Mesenchymal stem cell (in vitro differentiated cells and primary cell): ENCODE data around the gene MPPED2.

Experiments
- DNase-seq: peaks from one replicate; pipeline ENCODE4 v3.0.0-alpha.2; 2013
- H2AFZ ChIP-seq: one replicate; pipeline ENCODE4 v1.6.1; 2013; ENCODE audit warnings: low read depth, mild to moderate bottlenecking, control low read depth, inconsistent platforms, low read length, moderate library complexity
- H2AK5ac ChIP-seq: 2 replicates; pipeline ENCODE4 v1.6.1; 2013; ENCODE audit warnings: low read length, moderate library complexity, mild to moderate bottlenecking, inconsistent platforms; ENCODE audit not compliant: severe bottlenecking
- H2BK120ac ChIP-seq: one replicate; pipeline ENCODE4 v1.6.1; 2013; ENCODE audit warnings: low read depth, mild to moderate bottlenecking, inconsistent platforms, low read length, moderate library complexity
- H2BK12ac ChIP-seq, 2 experiments: one replicate each; pipeline ENCODE4 v1.6.1; 2013; ENCODE audit warnings: inconsistent platforms in 2 of 2, low read length in 2 of 2, mild to moderate bottlenecking in 2 of 2, moderate library complexity in 2 of 2, control low read depth in 1 of 2
- H2BK15ac ChIP-seq: one replicate; pipeline ENCODE4 v1.6.1; 2013; ENCODE audit warnings: mild to moderate bottlenecking, low read depth, inconsistent platforms; ENCODE audit not compliant: poor library complexity, severe bottlenecking
- H2BK5ac ChIP-seq: 2 replicates; pipeline ENCODE4 v1.6.1; 2013; ENCODE audit warnings: low read depth, mild to moderate bottlenecking, low read length, control low read depth, inconsistent platforms; ENCODE audit not compliant: poor library complexity, severe bottlenecking
- H3K14ac ChIP-seq, 2 experiments: one replicate each; pipeline ENCODE4 v1.6.1; 2013; ENCODE audit warnings: inconsistent platforms in 2 of 2, low read length in 2 of 2, control low read depth in 1 of 2, mild to moderate bottlenecking in 1 of 2, moderate library complexity in 1 of 2
- H3K18ac ChIP-seq, 2 experiments: one replicate each; pipeline ENCODE4 v1.6.1; 2013; ENCODE audit warnings: inconsistent platforms in 2 of 2, low read length in 2 of 2, control low read depth in 1 of 2, low read depth in 1 of 2, mild to moderate bottlenecking in 1 of 2
- H3K23ac ChIP-seq, 2 experiments: one replicate each; pipeline ENCODE4 v1.6.1; 2013; ENCODE audit warnings: inconsistent platforms in 2 of 2, low read length in 2 of 2, mild to moderate bottlenecking in 2 of 2, moderate library complexity in 2 of 2, control low read depth in 1 of 2
- H3K27ac ChIP-seq: 2 replicates; pipeline ENCODE4 v1.5.1; 2013; ENCODE audit warnings: mild to moderate bottlenecking, moderate library complexity, low read length, control low read depth, inconsistent platforms; ENCODE audit not compliant: poor library complexity, severe bottlenecking
- H3K27me3 ChIP-seq, 2 experiments: 2 replicates each; pipeline versions ENCODE4 v1.6.1 to v1.7.0; 2013; ENCODE audit warnings: low read length in 2 of 2, mild to moderate bottlenecking in 2 of 2, moderate library complexity in 2 of 2, control low read depth in 1 of 2, inconsistent platforms in 1 of 2; ENCODE audit not compliant: control insufficient read depth in 1 of 2, insufficient read depth in 1 of 2
- H3K36me3 ChIP-seq, 2 experiments: 2 replicates each; pipeline versions ENCODE4 v1.6.1 to v1.7.0; 2013; ENCODE audit warnings: low read length in 2 of 2, control low read depth in 1 of 2, inconsistent platforms in 1 of 2, low read depth in 1 of 2, mild to moderate bottlenecking in 1 of 2; ENCODE audit not compliant: insufficient read depth in 2 of 2, control insufficient read depth in 1 of 2
- H3K4ac ChIP-seq, 2 experiments: one replicate each; pipeline ENCODE4 v1.6.1; 2013; ENCODE audit warnings: inconsistent platforms in 2 of 2, low read length in 2 of 2, mild to moderate bottlenecking in 2 of 2, moderate library complexity in 2 of 2, control low read depth in 1 of 2, low read depth in 1 of 2
- H3K4me1 ChIP-seq: 2 replicates; pipeline ENCODE4 v1.6.1; 2013; ENCODE audit warnings: low read depth, low read length, control low read depth; ENCODE audit not compliant: control insufficient read depth, insufficient read depth
- H3K4me2 ChIP-seq: 2 replicates; pipeline ENCODE4 v1.6.1; 2013; ENCODE audit warnings: low read length, mild to moderate bottlenecking, inconsistent platforms; ENCODE audit not compliant: poor library complexity, severe bottlenecking
- H3K4me3 ChIP-seq, 2 experiments: 2 replicates each; pipeline versions ENCODE4 v1.5.1 to v1.7.0; 2013; ENCODE audit warnings: low read length in 2 of 2, mild to moderate bottlenecking in 2 of 2, control low read depth in 1 of 2, low read depth in 1 of 2; ENCODE audit not compliant: insufficient read depth in 1 of 2
- H3K79me1 ChIP-seq: replicated peaks from 2 replicates; pipeline ENCODE4 v1.6.1; 2013; ENCODE audit warnings: mild to moderate bottlenecking, control low read depth, low read length, inconsistent platforms; ENCODE audit not compliant: poor library complexity, severe bottlenecking
- H3K9ac ChIP-seq: 2 replicates; pipeline ENCODE4 v1.7.0; 2013; ENCODE audit warnings: mild to moderate bottlenecking, low read length, moderate library complexity
- H3K9me3 ChIP-seq: 2 replicates; pipeline ENCODE4 v1.7.0; 2013; ENCODE audit warnings: mild to moderate bottlenecking, low read length; ENCODE audit not compliant: control insufficient read depth
- H4K8ac ChIP-seq: one replicate; pipeline ENCODE4 v1.6.1; 2013; ENCODE audit warnings: inconsistent platforms, mild to moderate bottlenecking, low read length, moderate library complexity
- H4K91ac ChIP-seq: one replicate; pipeline ENCODE4 v1.6.1; 2013; ENCODE audit warnings: mild to moderate bottlenecking, low read length, inconsistent platforms
- WGBS: methylation state at CpG from one replicate; pipeline ENCODE4 v1.1.7; 2013; ENCODE audit warnings: mixed read lengths; 5-methylcytosine and 5-hydroxymethylcytosine counted together

Gene MPPED2

GRCh38 chr11:30545507-30545906, 40.6 kb downstream of the MPPED2 start:
- H2BK15ac ChIP-seq: no peak overlapping the region
- H3K18ac ChIP-seq: no peak overlapping the region
- no peaks in the 10 kb centered on the region for H3K4me1 ChIP-seq
- no peak overlapping the region for H2AK5ac ChIP-seq
- no peak overlapping the region for H3K4me3 ChIP-seq
- 93% methylated on average over 5 of the region's 5 CpGs for WGBS
- H2BK120ac ChIP-seq: no peak overlapping the region
- H2BK12ac ChIP-seq: no peak overlapping the region
- H3K9me3 ChIP-seq: no peaks in the 10 kb centered on the region
- H3K27me3 ChIP-seq: no peaks in the 10 kb centered on the region
- H4K8ac ChIP-seq: no peak overlapping the region
- no peak overlapping the region for H3K4ac ChIP-seq
- H3K36me3 ChIP-seq: no peaks in the 10 kb centered on the region
- no peak overlapping the region for H3K23ac ChIP-seq
- no peak overlapping the region for H3K14ac ChIP-seq
- H3K27ac ChIP-seq: no peak overlapping the region
- H2AFZ ChIP-seq: no peak overlapping the region
- no peak for DNase-seq
- H3K4me2 ChIP-seq: no peak overlapping the region
- H4K91ac ChIP-seq: no peak overlapping the region
- no peak overlapping the region for H3K9ac ChIP-seq
- no peaks in the 10 kb centered on the region for H3K79me1 ChIP-seq
- H2BK5ac ChIP-seq: no peak overlapping the region

GRCh38 chr11:30543066-30543465, 43.1 kb downstream of the MPPED2 start:
- H3K27ac ChIP-seq: no peak overlapping the region
- H3K4me1 ChIP-seq: no peaks in the 10 kb centered on the region
- H2AFZ ChIP-seq: no peak overlapping the region
- no peaks in the 10 kb centered on the region for H3K9me3 ChIP-seq
- H2BK5ac ChIP-seq: no peak overlapping the region
- H3K4me2 ChIP-seq: no peak overlapping the region
- WGBS: no CpG with 5 or more reads among the region's 1 CpG
- no peak overlapping the region for H3K9ac ChIP-seq
- no peaks in the 10 kb centered on the region for H3K36me3 ChIP-seq
- no peaks in the 10 kb centered on the region for H3K79me1 ChIP-seq
- no peak overlapping the region for H4K91ac ChIP-seq
- no peaks in the 10 kb centered on the region for H3K27me3 ChIP-seq
- no peak overlapping the region for H3K4ac ChIP-seq
- no peak overlapping the region for H3K14ac ChIP-seq
- no peak overlapping the region for H2BK12ac ChIP-seq
- no peak overlapping the region for H3K4me3 ChIP-seq
- no peak overlapping the region for H2BK15ac ChIP-seq
- H3K18ac ChIP-seq: no peak overlapping the region
- H4K8ac ChIP-seq: no peak overlapping the region
- no peak for DNase-seq
- H2AK5ac ChIP-seq: no peak overlapping the region
- no peak overlapping the region for H2BK120ac ChIP-seq
- H3K23ac ChIP-seq: no peak overlapping the region

GRCh38 chr11:30540781-30541180, 45.4 kb downstream of the MPPED2 start:
- H3K27me3 ChIP-seq: no peaks in the 10 kb centered on the region
- H3K9me3 ChIP-seq: no peaks in the 10 kb centered on the region
- H3K23ac ChIP-seq: no peak overlapping the region
- no peak overlapping the region for H2AK5ac ChIP-seq
- no peaks in the 10 kb centered on the region for H3K36me3 ChIP-seq
- H3K27ac ChIP-seq: no peak overlapping the region
- H3K4ac ChIP-seq: no peak overlapping the region
- H3K4me2 ChIP-seq: no peak overlapping the region
- no peaks in the 10 kb centered on the region for H3K4me1 ChIP-seq
- H2AFZ ChIP-seq: no peak overlapping the region
- no peak for DNase-seq
- no peak overlapping the region for H2BK12ac ChIP-seq
- WGBS: no CpG with 5 or more reads among the region's 1 CpG
- H2BK5ac ChIP-seq: no peak overlapping the region
- no peak overlapping the region for H3K14ac ChIP-seq
- no peak overlapping the region for H2BK15ac ChIP-seq
- H3K9ac ChIP-seq: no peak overlapping the region
- H3K4me3 ChIP-seq: no peak overlapping the region
- H3K79me1 ChIP-seq: no peaks in the 10 kb centered on the region
- no peak overlapping the region for H2BK120ac ChIP-seq
- no peak overlapping the region for H4K8ac ChIP-seq
- H3K18ac ChIP-seq: no peak overlapping the region
- no peak overlapping the region for H4K91ac ChIP-seq

GRCh38 chr11:30538251-30538650, 47.9 kb downstream of the MPPED2 start:
- H3K23ac ChIP-seq: no peak overlapping the region
- no peak overlapping the region for H3K9ac ChIP-seq
- no peak overlapping the region for H3K27ac ChIP-seq
- H4K8ac ChIP-seq: no peak overlapping the region
- no peaks in the 10 kb centered on the region for H3K4me1 ChIP-seq
- H3K4me2 ChIP-seq: no peak overlapping the region
- H2BK15ac ChIP-seq: no peak overlapping the region
- H2BK12ac ChIP-seq: no peak overlapping the region
- no peak overlapping the region for H2BK5ac ChIP-seq
- H3K27me3 ChIP-seq: no peaks in the 10 kb centered on the region
- no peak for DNase-seq
- H3K14ac ChIP-seq: no peak overlapping the region
- no peak overlapping the region for H3K4me3 ChIP-seq
- H4K91ac ChIP-seq: no peak overlapping the region
- H3K18ac ChIP-seq: no peak overlapping the region
- H2AFZ ChIP-seq: no peak overlapping the region
- H3K79me1 ChIP-seq: no peaks in the 10 kb centered on the region
- no peak overlapping the region for H2AK5ac ChIP-seq
- no peak overlapping the region for H2BK120ac ChIP-seq
- H3K4ac ChIP-seq: no peak overlapping the region
- H3K36me3 ChIP-seq: no peaks in the 10 kb centered on the region
- no peaks in the 10 kb centered on the region for H3K9me3 ChIP-seq
